Measurements from ENCODE around the gene UGT1A9. TPM values are rescaled to one million over a fixed set of nuclear protein-coding genes. Genes with fewer than 3 reads are reported as not detected.
A peak's percentile ranks its signal among the peaks of the same experiment; 100 is the strongest.

Gene UGT1A9
- total and polyA plus RNA-seq, 2 of the 13 experiments (the other 11 are each of a cell fraction or from before 2014, with no cell fraction given) = 0.07 TPM; not detected in 1

DNA sequence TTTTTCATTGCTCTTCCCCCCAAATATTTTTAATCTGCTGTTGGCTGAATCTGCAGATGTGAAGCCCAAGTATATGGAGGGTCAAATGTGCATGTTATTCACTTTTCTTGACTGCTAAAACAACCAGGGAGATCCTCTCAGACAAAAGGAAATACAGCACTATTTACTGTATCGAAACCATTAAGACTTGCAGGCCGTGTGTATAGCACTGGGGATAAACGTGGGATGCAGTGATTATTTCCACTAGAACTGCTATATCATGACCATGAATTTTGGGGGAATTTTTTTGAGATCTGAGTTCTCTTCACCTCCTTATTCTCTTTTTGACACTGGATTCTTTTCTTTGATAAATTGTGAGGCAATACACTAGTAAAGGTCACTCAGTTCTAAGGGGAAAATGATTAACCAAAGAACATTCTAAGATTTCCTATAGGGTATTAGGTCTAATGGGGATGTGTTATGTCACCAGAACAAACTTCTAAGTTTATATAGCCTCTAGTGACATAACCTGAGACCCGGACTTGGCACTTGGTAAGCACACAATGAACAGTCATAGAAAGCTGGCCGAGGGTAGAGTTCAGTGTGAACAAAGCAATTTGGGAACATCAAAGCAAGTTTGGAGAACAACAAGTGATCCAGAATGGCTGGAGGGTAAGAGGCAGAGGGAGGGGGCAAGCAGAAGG lies 73.5 kb downstream of the UGT1A9 start (continued):
- no peak for TF ChIP-seq RORA (CRISPR knock-in tag; IDR thresholded peaks at IDR 0.05)
- TF ChIP-seq RFX5 (IDR thresholded peaks at IDR 0.05; ENCODE audit: low read depth, low read length) = no peak
- TF ChIP-seq FOXC1 (CRISPR knock-in tag; IDR thresholded peaks at IDR 0.05; ENCODE audit: borderline replicate concordance) = peak; percentile 69; the same call in 1 of the 2 replicates
- peak; percentile 90; the same call in 1 of the 2 replicates for TF ChIP-seq TOE1 (CRISPR knock-in tag; IDR thresholded peaks at IDR 0.05)
- TF ChIP-seq ZNF34 (CRISPR knock-in tag; IDR thresholded peaks at IDR 0.05; ENCODE audit: borderline replicate concordance) = no peak
- TF ChIP-seq SRSF1 (optimal IDR thresholded peaks at IDR 0.05; ENCODE audit: low read depth, low read length) = no peak
- TF ChIP-seq ZNF567 (CRISPR knock-in tag; IDR thresholded peaks at IDR 0.05; ENCODE audit: borderline replicate concordance) = no peak
- TF ChIP-seq GATAD2A (CRISPR knock-in tag; IDR thresholded peaks at IDR 0.05) = peak; percentile 94
- TF ChIP-seq, protein P1, sequence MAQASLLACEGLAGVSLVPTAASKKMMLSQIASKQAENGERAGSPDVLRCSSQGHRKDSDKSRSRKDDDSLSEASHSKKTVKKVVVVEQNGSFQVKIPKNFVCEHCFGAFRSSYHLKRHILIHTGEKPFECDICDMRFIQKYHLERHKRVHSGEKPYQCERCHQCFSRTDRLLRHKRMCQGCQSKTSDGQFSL (CRISPR knock-in tag; IDR thresholded peaks at IDR 0.05) = no peak
- peak; percentile 98 for TF ChIP-seq HNF4G (IDR thresholded peaks at IDR 0.05; ENCODE audit: borderline replicate concordance, low read depth, low read length)
- TF ChIP-seq HNF4G (CRISPR knock-in tag; IDR thresholded peaks at IDR 0.05; ENCODE audit: borderline replicate concordance, low read depth) = peak; percentile 92; the same call in 1 of the 2 replicates
- no peak for TF ChIP-seq POLR2AphosphoS2 (IDR thresholded peaks at IDR 0.05; ENCODE audit: low read depth, low read length)
- TF ChIP-seq ZNF260 (CRISPR knock-in tag; IDR thresholded peaks at IDR 0.05; ENCODE audit: borderline replicate concordance, low read depth) = no peak
- TF ChIP-seq ELF1 (CRISPR knock-in tag; IDR thresholded peaks at IDR 0.05) = peak; percentile 50
- TF ChIP-seq, protein P2, sequence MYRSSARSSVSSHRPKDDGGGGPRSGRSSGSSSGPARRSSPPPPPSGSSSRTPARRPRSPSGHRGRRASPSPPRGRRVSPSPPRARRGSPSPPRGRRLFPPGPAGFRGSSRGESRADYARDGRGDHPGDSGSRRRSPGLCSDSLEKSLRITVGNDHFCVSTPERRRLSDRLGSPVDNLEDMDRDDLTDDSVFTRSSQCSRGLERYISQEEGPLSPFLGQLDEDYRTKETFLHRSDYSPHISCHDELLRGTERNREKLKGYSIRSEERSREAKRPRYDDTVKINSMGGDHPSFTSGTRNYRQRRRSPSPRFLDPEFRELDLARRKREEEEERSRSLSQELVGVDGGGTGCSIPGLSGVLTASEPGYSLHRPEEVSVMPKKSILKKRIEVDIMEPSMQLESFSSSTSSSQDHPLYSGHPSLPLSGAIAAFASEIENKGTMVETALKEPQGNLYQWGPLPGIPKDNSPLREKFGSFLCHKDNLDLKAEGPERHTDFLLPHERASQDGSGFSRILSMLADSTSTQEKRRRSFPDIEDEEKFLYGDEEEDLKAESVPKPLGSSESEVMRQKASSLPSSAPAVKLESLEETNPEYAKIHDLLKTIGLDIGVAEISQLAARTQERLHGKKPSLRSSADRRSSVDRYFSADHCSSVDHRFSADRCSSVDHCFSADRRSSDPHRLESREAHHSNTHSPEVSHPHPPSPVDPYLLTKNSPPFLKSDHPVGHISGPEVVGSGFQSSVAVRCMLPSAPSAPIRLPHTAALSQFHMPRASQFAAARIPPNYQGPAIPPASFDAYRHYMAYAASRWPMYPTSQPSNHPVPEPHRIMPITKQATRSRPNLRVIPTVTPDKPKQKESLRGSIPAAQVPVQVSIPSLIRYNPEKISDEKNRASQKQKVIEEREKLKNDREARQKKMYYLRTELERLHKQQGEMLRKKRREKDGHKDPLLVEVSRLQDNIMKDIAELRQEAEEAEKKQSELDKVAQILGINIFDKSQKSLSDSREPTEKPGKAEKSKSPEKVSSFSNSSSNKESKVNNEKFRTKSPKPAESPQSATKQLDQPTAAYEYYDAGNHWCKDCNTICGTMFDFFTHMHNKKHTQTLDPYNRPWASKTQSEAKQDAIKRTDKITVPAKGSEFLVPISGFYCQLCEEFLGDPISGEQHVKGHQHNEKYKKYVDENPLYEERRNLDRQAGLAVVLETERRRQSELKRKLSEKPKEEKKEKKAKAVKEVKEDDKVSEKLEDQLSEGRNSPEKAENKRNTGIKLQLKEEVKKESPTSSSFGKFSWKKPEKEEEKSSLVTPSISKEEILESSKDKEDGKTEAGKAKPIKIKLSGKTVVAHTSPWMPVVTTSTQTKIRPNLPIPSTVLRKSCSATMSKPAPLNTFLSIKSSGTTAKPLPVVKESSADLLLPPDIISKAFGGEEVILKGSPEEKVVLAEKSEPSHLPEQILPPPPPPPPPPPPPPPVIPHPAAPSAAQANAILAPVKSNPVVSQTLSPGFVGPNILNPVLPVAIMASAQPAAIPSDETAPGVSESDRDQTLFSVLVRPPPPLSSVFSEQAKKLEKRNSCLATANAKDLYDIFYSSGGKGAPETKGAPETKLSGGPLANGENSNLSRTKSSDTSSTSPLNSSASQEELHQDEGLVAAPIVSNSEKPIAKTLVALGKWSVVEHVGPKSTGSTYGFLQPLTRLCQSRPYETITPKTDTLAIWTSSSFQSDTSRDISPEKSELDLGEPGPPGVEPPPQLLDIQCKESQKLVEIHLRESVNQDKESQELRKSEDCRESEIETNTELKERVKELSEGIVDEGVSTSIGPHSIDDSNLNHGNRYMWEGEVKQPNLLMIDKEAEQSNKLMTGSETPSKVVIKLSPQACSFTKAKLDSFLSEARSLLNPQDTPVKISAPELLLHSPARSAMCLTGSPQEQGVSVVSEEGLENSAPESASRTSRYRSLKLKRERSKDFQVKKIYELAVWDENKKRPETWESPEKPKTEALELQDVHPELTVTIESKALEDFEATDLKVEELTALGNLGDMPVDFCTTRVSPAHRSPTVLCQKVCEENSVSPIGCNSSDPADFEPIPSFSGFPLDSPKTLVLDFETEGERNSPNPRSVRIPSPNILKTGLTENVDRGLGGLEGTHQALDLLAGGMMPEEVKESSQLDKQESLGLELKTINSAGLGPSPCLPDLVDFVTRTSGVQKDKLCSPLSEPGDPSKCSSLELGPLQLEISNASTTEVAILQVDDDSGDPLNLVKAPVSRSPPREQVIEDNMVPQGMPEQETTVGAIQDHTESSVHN (CRISPR knock-in tag; IDR thresholded peaks at IDR 0.05) = no peak
- no peak for TF ChIP-seq ZNF180 (CRISPR knock-in tag; IDR thresholded peaks at IDR 0.05; ENCODE audit: borderline replicate concordance, low read depth)
- no peak for TF ChIP-seq NR3C1 (CRISPR knock-in tag; IDR thresholded peaks at IDR 0.05)
- no peak; the same call in 1 of the 2 replicates for TF ChIP-seq KDM5A (IDR thresholded peaks at IDR 0.05; ENCODE audit: borderline replicate concordance, low read length)
- TF ChIP-seq POLR2G (IDR thresholded peaks at IDR 0.05; ENCODE audit: low read depth, low read length) = no peak
- TF ChIP-seq, protein P3, sequence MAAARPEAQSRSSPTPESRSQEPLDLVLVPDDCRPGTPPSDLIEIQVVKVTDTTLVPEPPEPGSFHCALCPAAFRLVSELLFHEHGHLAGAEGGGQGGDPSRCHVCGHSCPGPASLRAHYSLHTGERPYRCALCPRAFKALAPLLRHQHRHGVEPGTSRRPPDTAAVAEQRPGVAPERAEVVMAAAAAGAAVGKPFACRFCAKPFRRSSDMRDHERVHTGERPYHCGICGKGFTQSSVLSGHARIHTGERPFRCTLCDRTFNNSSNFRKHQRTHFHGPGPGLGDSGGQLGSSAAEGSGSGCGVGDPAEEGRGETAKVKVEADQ (CRISPR knock-in tag; IDR thresholded peaks at IDR 0.05; ENCODE audit: borderline replicate concordance) = no peak
- no peak for TF ChIP-seq POLR2AphosphoS5 (IDR thresholded peaks at IDR 0.05; ENCODE audit: low read depth, low read length)
